ENCODE data around the gene ZXDC. TPM values are rescaled to one million over a fixed set of nuclear protein-coding genes. Genes with fewer than 3 reads are reported as not detected.

Gene ZXDC
- total RNA-seq, 1 experiment from 2014 or later, result 28.3 TPM

DNA sequence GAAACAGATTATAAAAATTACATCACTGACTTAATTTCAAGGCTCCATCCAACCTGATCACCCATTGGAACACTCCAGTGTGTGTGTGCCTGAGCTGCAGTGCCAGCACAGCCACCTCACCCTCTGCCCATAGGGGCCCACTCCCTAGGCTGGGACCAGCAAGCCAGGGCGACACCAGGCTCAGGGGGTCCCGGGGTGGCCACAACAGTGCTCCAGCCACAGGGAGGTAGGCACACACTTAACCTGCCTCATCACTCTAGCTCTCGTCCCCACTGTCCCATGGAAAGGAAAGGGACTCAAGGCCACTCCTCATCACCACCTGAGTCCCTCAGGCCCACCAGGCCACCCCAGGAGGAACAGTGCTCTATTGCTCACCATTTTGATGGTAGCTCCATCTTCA, 24.9 kb downstream of the ZXDC start:
- H3K79me1 ChIP-seq (ENCODE audit: insufficient read depth, low read depth, low read length, poor library complexity, severe bottlenecking), result no peaks in the 10 kb centered on the region
- H2AK5ac ChIP-seq (ENCODE audit: insufficient read length, low read length), result no peak overlapping the region
- H3K14ac ChIP-seq (ENCODE audit: insufficient read depth, low read length), result no peak overlapping the region
- no peaks in the 10 kb centered on the region for H3K9me3 ChIP-seq (ENCODE audit: control insufficient read depth, low read depth, low read length)
- no peak overlapping the region for H3K4ac ChIP-seq (ENCODE audit: low read depth, low read length)
- H3K36me3 Mint-ChIP-seq (ENCODE audit: insufficient read depth in 1 of 3, low read depth in 3 of 3), result peaks cover 11 to 35% (median 30%) of the 10 kb centered on the region in 3 experiments
- H3K27ac ChIP-seq (ENCODE audit: insufficient read length, low read depth, low read length), result no peak overlapping the region
- no peaks in the 10 kb centered on the region for H3K27me3 ChIP-seq (ENCODE audit: insufficient read depth, low read length)
- no peak overlapping the region for H3K18ac ChIP-seq (ENCODE audit: insufficient read length, low read depth, low read length)
- no peak overlapping the region for H3K4me3 Mint-ChIP-seq
- H3K9ac ChIP-seq (ENCODE audit: extremely low read depth, insufficient read length, low read length), result no peak overlapping the region
- no peaks in the 10 kb centered on the region for H3K9me3 Mint-ChIP-seq
- no peaks in the 10 kb centered on the region for H4K20me1 ChIP-seq (ENCODE audit: control insufficient read depth, insufficient read depth, insufficient read length)
- TF ChIP-seq, protein P1, sequence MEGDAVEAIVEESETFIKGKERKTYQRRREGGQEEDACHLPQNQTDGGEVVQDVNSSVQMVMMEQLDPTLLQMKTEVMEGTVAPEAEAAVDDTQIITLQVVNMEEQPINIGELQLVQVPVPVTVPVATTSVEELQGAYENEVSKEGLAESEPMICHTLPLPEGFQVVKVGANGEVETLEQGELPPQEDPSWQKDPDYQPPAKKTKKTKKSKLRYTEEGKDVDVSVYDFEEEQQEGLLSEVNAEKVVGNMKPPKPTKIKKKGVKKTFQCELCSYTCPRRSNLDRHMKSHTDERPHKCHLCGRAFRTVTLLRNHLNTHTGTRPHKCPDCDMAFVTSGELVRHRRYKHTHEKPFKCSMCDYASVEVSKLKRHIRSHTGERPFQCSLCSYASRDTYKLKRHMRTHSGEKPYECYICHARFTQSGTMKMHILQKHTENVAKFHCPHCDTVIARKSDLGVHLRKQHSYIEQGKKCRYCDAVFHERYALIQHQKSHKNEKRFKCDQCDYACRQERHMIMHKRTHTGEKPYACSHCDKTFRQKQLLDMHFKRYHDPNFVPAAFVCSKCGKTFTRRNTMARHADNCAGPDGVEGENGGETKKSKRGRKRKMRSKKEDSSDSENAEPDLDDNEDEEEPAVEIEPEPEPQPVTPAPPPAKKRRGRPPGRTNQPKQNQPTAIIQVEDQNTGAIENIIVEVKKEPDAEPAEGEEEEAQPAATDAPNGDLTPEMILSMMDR (conservative IDR thresholded peaks at IDR 0.05), result no peak
- H3T11ph ChIP-seq (ENCODE audit: low read length), result no peak overlapping the region
- H3K4me1 ChIP-seq (ENCODE audit: insufficient read depth, low read length), result no peaks in the 10 kb centered on the region
- H3K56ac ChIP-seq (ENCODE audit: insufficient read length, low read depth, low read length), result no peak overlapping the region
- H3K23ac ChIP-seq (ENCODE audit: insufficient read length, low read depth, low read length), result no peak overlapping the region
- no peaks in the 10 kb centered on the region for H3K79me2 ChIP-seq (ENCODE audit: insufficient read depth, low read length)
- no peak overlapping the region for H2BK15ac ChIP-seq (ENCODE audit: low read depth, low read length)
- H2BK12ac ChIP-seq (ENCODE audit: insufficient read length, low read depth, low read length), result no peak overlapping the region
- DNase-seq, result no peak
- H4K91ac ChIP-seq (ENCODE audit: insufficient read length, low read depth, low read length), result no peak overlapping the region
- H2BK120ac ChIP-seq (ENCODE audit: low read depth, low read length, poor library complexity, severe bottlenecking), result no peak overlapping the region
- H3K4me1 Mint-ChIP-seq, result peaks cover 10 to 12% of the 10 kb centered on the region in 2 experiments
- no peak overlapping the region for H4K5ac ChIP-seq (ENCODE audit: insufficient read length, low read depth, low read length)
- peak overlapping the region in 1 of 3 experiments; percentile 55; a peak in 1 of 7 replicates for H3K27ac Mint-ChIP-seq
- no peak overlapping the region for H3K4me2 ChIP-seq (ENCODE audit: insufficient read depth, insufficient read length, low read length)
- H3K23me2 ChIP-seq (ENCODE audit: insufficient read length, low read depth, low read length, poor library complexity, severe bottlenecking), result no peaks in the 10 kb centered on the region
- H2AFZ ChIP-seq (ENCODE audit: low read length), result no peak overlapping the region
- WGBS (ENCODE audit: extremely low coverage, insufficient read length, low lambda C conversion rate), result no CpG with 5 or more reads among the region's 3 CpGs
- no peak overlapping the region for H4K8ac ChIP-seq (replicated peaks; ENCODE audit: insufficient read length, low read depth, low read length)
- H2BK20ac ChIP-seq (ENCODE audit: low read depth, low read length, poor library complexity, severe bottlenecking), result no peak overlapping the region
- H3K27me3 Mint-ChIP-seq (ENCODE audit: low read depth), result no peaks in the 10 kb centered on the region; the same call in 1 of the 2 replicates
- no peak overlapping the region for H2BK5ac ChIP-seq (ENCODE audit: insufficient read length, low read length)
